HepG2 (cell line): ENCODE data around the gene ITSN2. TPM values are rescaled to one million over a fixed set of nuclear protein-coding genes. Genes with fewer than 3 reads are reported as not detected.

ENCODE experiments used
- ATAC-seq: fragments of 200-7000 bp; cut with Tn5 transposase; 3 replicates; pipeline ENCODE4 v1.9.1; 2020; ENCODE audit warnings: mild to moderate bottlenecking, moderate library complexity
- BruUV-seq: library from RNA; stranded (reverse); fragments of 400-500 nt; replicated peaks from 2 replicates; lab custom pipeline; 2021; lab: Mats Ljungman, UMichigan
- CTCF ChIA-PET: fragments of 300-600 bp; formaldehyde crosslinking; extraction: SDS; loops from one replicate; lab custom pipeline; 2021; ENCODE audit warnings: low total read pairs, inconsistent platforms, low intra/inter-chr PET ratio; lab: Yijun Ruan, JAX
- POLR2A ChIA-PET: fragments of 350-600 bp; sonication (Branson Sonifier 250); formaldehyde crosslinking; loops from one replicate; lab custom pipeline; 2020; ENCODE audit warnings: antibody characterized with exemption, inconsistent platforms; lab: Yijun Ruan, JAX
- DNase-seq: peaks from one replicate; pipeline ENCODE4 v3.0.0-alpha.2; 2015; ENCODE audit warnings: low spot score
- FAIRE-seq: peaks from 3 replicates; lab custom pipeline; 2011; peaks lifted over from hg19 to GRCh38; lab: Jason Lieb, UNC
- H2AFZ ChIP-seq: one replicate; pipeline ENCODE4 v1.6.1; 2011; ENCODE audit warnings: low read length, inconsistent platforms
- H3K27ac ChIP-seq: fragments of 300-600 bp; 3 replicates; pipeline ENCODE4 v1.8.0; 2011; ENCODE audit warnings: mixed run types, mild to moderate bottlenecking, mixed read lengths, low read length, inconsistent platforms; ENCODE audit not compliant: insufficient read depth; ENCODE audit errors: extremely low read length
- H3K27me3 ChIP-seq, 2 experiments: fragments of 200-600 bp in 1 of 2; 2 replicates in 1 of 2; 3 replicates in 1 of 2; pipeline versions ENCODE4 v1.6.0 to v1.8.0; 2011; ENCODE audit warnings: low read length in 2 of 2, mild to moderate bottlenecking in 2 of 2, moderate library complexity in 2 of 2, inconsistent platforms in 1 of 2; ENCODE audit not compliant: insufficient read depth in 2 of 2, control insufficient read depth in 1 of 2
- H3K36me3 ChIP-seq, 2 experiments: fragments of 200-600 bp in 1 of 2; replicated peaks in 1 of 2; 2 replicates in 1 of 2; 3 replicates in 1 of 2; pipeline versions ENCODE4 v1.5.1 to v1.8.0; 2011; ENCODE audit warnings: low read length in 2 of 2, inconsistent platforms in 1 of 2; ENCODE audit not compliant: insufficient read depth in 2 of 2, control insufficient read depth in 1 of 2
- H3K4me1 ChIP-seq: 2 replicates; pipeline ENCODE4 v1.5.1; 2012; ENCODE audit warnings: low read length, inconsistent platforms; ENCODE audit not compliant: insufficient read depth
- H3K4me2 ChIP-seq: 2 replicates; pipeline ENCODE4 v1.6.0; 2011; ENCODE audit warnings: low read depth, low read length, inconsistent platforms
- H3K4me3 ChIP-seq, 3 experiments: fragments of 200-600 bp in 1 of 3; sonication (generic), shearing (Covaris generic) in 1 of 3; replicated peaks in 1 of 3; 2 replicates each; pipeline ENCODE4 v1.5.1; 2011 to 2016; ENCODE audit warnings: low read length in 3 of 3, inconsistent platforms in 2 of 3, low read depth in 2 of 3, mild to moderate bottlenecking in 2 of 3, control low read depth in 1 of 3, mixed read lengths in 1 of 3; ENCODE audit not compliant: insufficient read depth in 1 of 3
- H3K79me2 ChIP-seq: one replicate; pipeline ENCODE4 v1.6.1; 2011; ENCODE audit warnings: low read length, inconsistent platforms; ENCODE audit not compliant: insufficient read depth
- H3K9ac ChIP-seq: 2 replicates; pipeline ENCODE4 v1.6.0; 2011; ENCODE audit warnings: mild to moderate bottlenecking, low read depth, low read length, inconsistent platforms; ENCODE audit not compliant: insufficient read depth
- H3K9me3 ChIP-seq: 2 replicates; pipeline ENCODE4 v1.5.1; 2012; ENCODE audit warnings: mild to moderate bottlenecking, low read length
- H4K20me1 ChIP-seq: 2 replicates; pipeline ENCODE4 v1.6.0; 2011; ENCODE audit warnings: inconsistent platforms, mild to moderate bottlenecking, low read length, moderate library complexity; ENCODE audit not compliant: insufficient read depth
- DDIT3 ChIP-seq: sonication (generic); formaldehyde crosslinking; IDR thresholded peaks from 2 replicates; pipeline ENCODE4 v1.4.0; 2020; ENCODE audit warnings: mild to moderate bottlenecking, missing genetic modification reagents
- KDM4B ChIP-seq: sonication (generic); formaldehyde crosslinking; IDR thresholded peaks from 2 replicates; pipeline ENCODE4 v1.4.0; 2020; ENCODE audit warnings: missing genetic modification reagents
- MAFK ChIP-seq, 2 experiments: IDR thresholded peaks in 1 of 2; conservative IDR thresholded peaks in 1 of 2; 2 replicates each; pipeline ENCODE4 v1.6.1; 2011; ENCODE audit warnings: improper control_type of control experiment in 2 of 2, low read length in 2 of 2
- MEIS2 ChIP-seq: sonication (generic); formaldehyde crosslinking; IDR thresholded peaks from 2 replicates; pipeline ENCODE4 v1.9.0; 2021; ENCODE audit warnings: mild to moderate bottlenecking, missing genetic modification reagents
- SIX1 ChIP-seq: sonication (generic); formaldehyde crosslinking; IDR thresholded peaks from 2 replicates; pipeline ENCODE4 v1.4.0; 2020; ENCODE audit warnings: missing genetic modification reagents, borderline replicate concordance
- SNAPC5 ChIP-seq: sonication (generic); formaldehyde crosslinking; IDR thresholded peaks from 2 replicates; pipeline ENCODE4 v1.8.1; 2023; ENCODE audit warnings: mild to moderate bottlenecking, missing genetic modification reagents, borderline replicate concordance
- TBP ChIP-seq: sonication (generic); formaldehyde crosslinking; IDR thresholded peaks from 2 replicates; pipeline ENCODE4 v1.5.0; 2020; ENCODE audit warnings: missing genetic modification reagents
- THRA ChIP-seq: sonication (generic); formaldehyde crosslinking; IDR thresholded peaks from 2 replicates; pipeline ENCODE4 v1.4.0; 2020; ENCODE audit warnings: missing genetic modification reagents, borderline replicate concordance
- ZNF280B ChIP-seq: sonication (generic); formaldehyde crosslinking; IDR thresholded peaks from 2 replicates; pipeline ENCODE4 v1.5.0; 2020; ENCODE audit warnings: missing genetic modification reagents, mild to moderate bottlenecking, borderline replicate concordance
- ZNF780A ChIP-seq: sonication (generic); formaldehyde crosslinking; IDR thresholded peaks from 2 replicates; pipeline ENCODE4 v1.8.0; 2022; ENCODE audit warnings: mild to moderate bottlenecking, missing genetic modification reagents, moderate library complexity
- ZSCAN25 ChIP-seq: sonication (generic); formaldehyde crosslinking; IDR thresholded peaks from 2 replicates; pipeline ENCODE4 v1.8.0; 2022; ENCODE audit warnings: mild to moderate bottlenecking, missing genetic modification reagents
- WGBS: methylation state at CpG from one replicate; pipeline ENCODE4 v1.1.6; 2017; ENCODE audit warnings: low lambda C conversion rate; 5-methylcytosine and 5-hydroxymethylcytosine counted together
- in situ Hi-C: cut with HindIII; loops from 2 replicates; pipeline ENCODE4 v1.10.0; 2017; ENCODE audit warnings: low pct_unique_long_range_greater_than_20kb; ENCODE audit not compliant: extremely low pct_ligation_motif_present
- intact Hi-C: fragments of 100-400 bp; cut with micrococcal nuclease; formaldehyde crosslinking; loops from one replicate; pipeline ENCODE4 v1.10.0; 2022; ENCODE audit not compliant: unreplicated experiment
- polyA plus RNA-seq, 8 experiments: library from polyadenylated mRNA; depleted of rRNA in 3 of 8; stranded (reverse) in 7 of 8; unstranded in 1 of 8; fragments of >200 nt; fragmentation: Illumina TruSeq in 4 of 8; extraction: Trizol in 4 of 8; gene quantifications; 2 replicates each; pipeline versions ENCODE4 v1.2.1 to v1.2.3, GENCODE V29; 2011 to 2016; ENCODE audit warnings: low read depth in 4 of 8, missing spikeins in 1 of 8, mixed read lengths in 1 of 8; ENCODE audit not compliant: insufficient read depth in 1 of 8
- total RNA-seq, 5 experiments: library from RNA; depleted of rRNA; stranded (reverse); fragments of >200 nt; fragmentation: Illumina TruSeq; extraction: Trizol; gene quantifications; 2 replicates each; pipeline ENCODE4 v1.2.3, GENCODE V29; 2016; ENCODE audit warnings: low read depth in 1 of 5
- TF ChIP-seq, protein P1 (sequence below): sonication (generic); formaldehyde crosslinking; IDR thresholded peaks from 2 replicates; pipeline ENCODE4 v1.4.0; 2020; ENCODE audit warnings: mild to moderate bottlenecking, missing genetic modification reagents
- TF ChIP-seq, protein P2 (sequence below): sonication (generic); formaldehyde crosslinking; IDR thresholded peaks from 2 replicates; pipeline ENCODE4 v1.4.0; 2020; ENCODE audit warnings: missing genetic modification reagents, borderline replicate concordance
- TF ChIP-seq, protein P3 (sequence below): sonication (generic); formaldehyde crosslinking; IDR thresholded peaks from 2 replicates; pipeline ENCODE4 v1.4.0; 2020; ENCODE audit warnings: missing genetic modification reagents, low read depth, mild to moderate bottlenecking, borderline replicate concordance

The ITSN2 gene
- total and polyA plus RNA-seq, 2 of the 13 experiments (the other 11 are each of a cell fraction or from before 2014, with no cell fraction given) = 26.0 to 26.6 TPM

DNA sequence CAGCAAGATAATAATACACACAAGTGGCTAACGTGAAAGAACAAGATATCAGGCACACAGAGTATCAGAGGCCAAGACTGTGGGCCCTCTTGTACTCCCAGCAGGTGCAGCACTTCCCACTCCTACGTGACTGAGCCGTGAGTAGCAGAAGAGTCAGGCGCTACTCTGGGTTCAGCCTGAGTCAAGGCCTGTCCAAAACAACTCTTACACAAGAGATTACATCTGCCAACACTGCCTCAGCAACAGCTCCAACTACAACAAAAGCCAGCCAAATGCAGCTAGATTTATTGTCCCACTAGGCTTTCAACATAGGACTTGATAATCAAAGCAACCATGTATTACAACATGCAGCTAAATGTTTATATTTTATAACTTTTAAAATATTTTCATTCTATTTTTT is 56.2 kb downstream of the ITSN2 start (continued):
- TF ChIP-seq, protein P1, sequence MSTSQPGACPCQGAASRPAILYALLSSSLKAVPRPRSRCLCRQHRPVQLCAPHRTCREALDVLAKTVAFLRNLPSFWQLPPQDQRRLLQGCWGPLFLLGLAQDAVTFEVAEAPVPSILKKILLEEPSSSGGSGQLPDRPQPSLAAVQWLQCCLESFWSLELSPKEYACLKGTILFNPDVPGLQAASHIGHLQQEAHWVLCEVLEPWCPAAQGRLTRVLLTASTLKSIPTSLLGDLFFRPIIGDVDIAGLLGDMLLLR (CRISPR knock-in tag) = no peak
- TF ChIP-seq ZSCAN25 = no peak
- no peak for TF ChIP-seq SNAPC5 (CRISPR knock-in tag)
- TF ChIP-seq DDIT3 = no peak
- TF ChIP-seq, protein P2, sequence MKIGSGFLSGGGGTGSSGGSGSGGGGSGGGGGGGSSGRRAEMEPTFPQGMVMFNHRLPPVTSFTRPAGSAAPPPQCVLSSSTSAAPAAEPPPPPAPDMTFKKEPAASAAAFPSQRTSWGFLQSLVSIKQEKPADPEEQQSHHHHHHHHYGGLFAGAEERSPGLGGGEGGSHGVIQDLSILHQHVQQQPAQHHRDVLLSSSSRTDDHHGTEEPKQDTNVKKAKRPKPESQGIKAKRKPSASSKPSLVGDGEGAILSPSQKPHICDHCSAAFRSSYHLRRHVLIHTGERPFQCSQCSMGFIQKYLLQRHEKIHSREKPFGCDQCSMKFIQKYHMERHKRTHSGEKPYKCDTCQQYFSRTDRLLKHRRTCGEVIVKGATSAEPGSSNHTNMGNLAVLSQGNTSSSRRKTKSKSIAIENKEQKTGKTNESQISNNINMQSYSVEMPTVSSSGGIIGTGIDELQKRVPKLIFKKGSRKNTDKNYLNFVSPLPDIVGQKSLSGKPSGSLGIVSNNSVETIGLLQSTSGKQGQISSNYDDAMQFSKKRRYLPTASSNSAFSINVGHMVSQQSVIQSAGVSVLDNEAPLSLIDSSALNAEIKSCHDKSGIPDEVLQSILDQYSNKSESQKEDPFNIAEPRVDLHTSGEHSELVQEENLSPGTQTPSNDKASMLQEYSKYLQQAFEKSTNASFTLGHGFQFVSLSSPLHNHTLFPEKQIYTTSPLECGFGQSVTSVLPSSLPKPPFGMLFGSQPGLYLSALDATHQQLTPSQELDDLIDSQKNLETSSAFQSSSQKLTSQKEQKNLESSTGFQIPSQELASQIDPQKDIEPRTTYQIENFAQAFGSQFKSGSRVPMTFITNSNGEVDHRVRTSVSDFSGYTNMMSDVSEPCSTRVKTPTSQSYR (CRISPR knock-in tag) = no peak
- TF ChIP-seq ZNF280B = no peak

DNA sequence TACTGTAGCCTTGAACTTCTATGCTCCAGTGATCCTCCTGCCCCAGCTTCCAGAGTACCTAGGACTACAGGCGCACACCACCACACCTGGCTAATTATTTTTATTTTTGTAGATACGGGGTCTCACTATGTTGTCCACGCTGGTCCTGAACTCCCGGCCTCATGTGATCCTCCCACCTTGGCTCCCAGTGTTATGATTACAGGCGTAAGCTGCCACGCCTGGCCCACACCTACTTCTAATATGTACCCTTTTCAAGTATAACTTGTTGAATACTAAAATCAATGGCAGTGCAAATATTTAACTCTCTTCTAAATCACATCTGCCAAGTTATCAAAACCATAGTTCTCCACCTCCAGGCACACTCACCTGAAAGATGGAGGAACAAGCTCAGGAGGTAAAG is 58.7 kb downstream of the ITSN2 start:
- POLR2A ChIA-PET = no interaction called here
- no peak for ATAC-seq
- WGBS = 95% methylated on average over 6 of the region's 6 CpGs
- Histone ChIP-seq H3K27ac (no peak overlapping the region), H3K4me2 (no peak overlapping the region), H3K27me3 (no peaks in the 10 kb centered on the region), H3K4me3 (no peak overlapping the region), H3K4me1 (no peaks in the 10 kb centered on the region), H3K9me3 (no peaks in the 10 kb centered on the region), H2AFZ (no peak overlapping the region), H3K36me3 (peaks cover 9 to 37% of the 10 kb centered on the region in 2 experiments; a peak in 4 of 5 replicates), H4K20me1 (no peaks in the 10 kb centered on the region), H3K9ac (no peak overlapping the region), H3K79me2 (no peaks in the 10 kb centered on the region)
- in situ Hi-C loops = no loop called here
- BruUV-seq = no TSS peak
- CTCF ChIA-PET = no interaction called here
- no peak for DNase-seq
- intact Hi-C loops = no loop called here
- no peak for TF ChIP-seq MEIS2
- TF ChIP-seq MAFK (conservative IDR thresholded peaks at IDR 0.05 in 1 of 2, IDR thresholded peaks at IDR 0.05 in 1 of 2; ENCODE audit: low read length in 2 of 2) = no peak
- no peak for TF ChIP-seq TBP (CRISPR knock-in tag)
- TF ChIP-seq, protein P3, sequence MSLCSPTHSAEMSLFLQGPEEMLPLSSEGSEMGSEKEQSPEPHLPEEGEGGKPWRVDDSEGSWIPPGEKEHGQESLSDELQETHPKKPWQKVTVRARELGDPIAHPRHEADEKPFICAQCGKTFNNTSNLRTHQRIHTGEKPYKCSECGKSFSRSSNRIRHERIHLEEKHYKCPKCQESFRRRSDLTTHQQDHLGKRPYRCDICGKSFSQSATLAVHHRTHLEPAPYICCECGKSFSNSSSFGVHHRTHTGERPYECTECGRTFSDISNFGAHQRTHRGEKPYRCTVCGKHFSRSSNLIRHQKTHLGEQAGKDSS (CRISPR knock-in tag) = no peak
- no peak for TF ChIP-seq ZNF780A (CRISPR knock-in tag)
- TF ChIP-seq SIX1 (CRISPR knock-in tag) = no peak
- TF ChIP-seq THRA (CRISPR knock-in tag) = no peak
- TF ChIP-seq KDM4B (CRISPR knock-in tag) = no peak
- no peak for FAIRE-seq
